ENCODE results near the gene TXNDC12. TPM values are rescaled to one million over a fixed set of nuclear protein-coding genes. Genes with fewer than 3 reads are reported as not detected.
A peak's percentile ranks its signal among the peaks of the same experiment; 100 is the strongest.
"Not testable (repeated sequence)": the region's sequence is repeated elsewhere in the genome, so short reads cannot be mapped to it uniquely, and the experiment has no call there.

Gene TXNDC12
- total RNA-seq, 4 donors from 2014 or later = 13.7 to 25.8 (median 15.8) TPM

- TF ChIP-seq EP300 (IDR thresholded peaks at IDR 0.05) (no peak), POLR2A (IDR thresholded peaks at IDR 0.05; ENCODE audit: low read depth) (no peak), POLR2AphosphoS5 (IDR thresholded peaks at IDR 0.05) (no peak)
- TF ChIP-seq, protein P1, sequence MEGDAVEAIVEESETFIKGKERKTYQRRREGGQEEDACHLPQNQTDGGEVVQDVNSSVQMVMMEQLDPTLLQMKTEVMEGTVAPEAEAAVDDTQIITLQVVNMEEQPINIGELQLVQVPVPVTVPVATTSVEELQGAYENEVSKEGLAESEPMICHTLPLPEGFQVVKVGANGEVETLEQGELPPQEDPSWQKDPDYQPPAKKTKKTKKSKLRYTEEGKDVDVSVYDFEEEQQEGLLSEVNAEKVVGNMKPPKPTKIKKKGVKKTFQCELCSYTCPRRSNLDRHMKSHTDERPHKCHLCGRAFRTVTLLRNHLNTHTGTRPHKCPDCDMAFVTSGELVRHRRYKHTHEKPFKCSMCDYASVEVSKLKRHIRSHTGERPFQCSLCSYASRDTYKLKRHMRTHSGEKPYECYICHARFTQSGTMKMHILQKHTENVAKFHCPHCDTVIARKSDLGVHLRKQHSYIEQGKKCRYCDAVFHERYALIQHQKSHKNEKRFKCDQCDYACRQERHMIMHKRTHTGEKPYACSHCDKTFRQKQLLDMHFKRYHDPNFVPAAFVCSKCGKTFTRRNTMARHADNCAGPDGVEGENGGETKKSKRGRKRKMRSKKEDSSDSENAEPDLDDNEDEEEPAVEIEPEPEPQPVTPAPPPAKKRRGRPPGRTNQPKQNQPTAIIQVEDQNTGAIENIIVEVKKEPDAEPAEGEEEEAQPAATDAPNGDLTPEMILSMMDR (IDR thresholded peaks at IDR 0.05) = no peak
- Histone ChIP-seq H3K9me3 (no peaks in the 10 kb centered on the region), H3K27ac (replicated peaks in 1 of 4) (peak overlapping the region; percentile 86 to 95 (median 94)), H3K27me3 (no peaks in the 10 kb centered on the region), H3K36me3 (peaks cover 5 to 26% (median 13%) of the 10 kb centered on the region in 4 donors), H3K4me3 (peak overlapping the region; percentile 74 to 89 (median 82)), H3K4me1 (peaks cover 19 to 36% (median 30%) of the 10 kb centered on the region in 4 donors)
- no peak for DNase-seq (ENCODE audit: extremely low spot score)
- WGBS = 95% methylated on average over 2 of the region's 2 CpGs
- intact Hi-C loops (cut with DNase I) = no loop called here
Observed at GRCh38 chr1:52034050-52034384, 21.0 kb downstream of the TXNDC12 start.

DNA sequence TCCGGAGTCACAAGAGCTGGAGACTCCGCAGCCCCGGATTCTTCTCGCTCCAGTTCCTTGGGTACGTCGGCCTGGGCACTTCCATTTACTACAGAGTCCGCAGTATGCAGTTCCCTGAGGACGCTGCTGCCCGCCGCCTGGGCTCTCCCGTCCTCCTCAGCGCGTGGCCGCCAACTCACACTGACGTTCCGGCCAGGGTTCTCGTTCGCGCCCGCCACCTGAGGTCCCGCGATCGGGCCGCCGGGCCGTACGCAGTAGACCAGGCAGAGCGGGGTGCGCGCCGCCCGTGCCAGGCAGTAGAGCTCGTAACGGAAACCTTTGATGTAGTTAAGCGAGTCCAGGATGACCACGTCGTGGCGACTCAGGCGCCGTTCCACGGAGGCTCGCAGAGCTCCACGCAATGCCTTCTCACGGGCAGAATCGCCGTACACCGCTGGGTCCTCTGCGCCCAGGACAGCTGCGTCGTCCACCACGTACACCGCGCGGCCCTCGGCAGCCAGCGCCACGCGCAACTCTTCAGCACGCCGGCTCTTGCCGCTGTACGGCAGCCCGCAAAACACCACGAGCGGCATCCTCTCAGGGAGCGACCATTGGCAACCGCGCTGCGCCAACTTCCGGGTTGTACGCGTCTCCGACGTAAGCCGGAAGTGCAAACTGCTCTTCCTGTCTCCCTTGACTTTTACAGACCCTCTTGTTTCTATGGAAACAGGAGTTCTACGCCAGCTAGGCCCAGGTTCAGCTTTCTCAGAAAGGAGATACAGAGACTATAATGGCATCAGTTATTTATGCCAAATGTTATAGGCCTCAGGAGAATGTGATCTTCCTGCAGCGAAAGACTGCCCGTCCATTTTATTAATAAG lies 21.6 kb downstream of the TXNDC12 start, which contains the start of gene KTI12:
TSS of gene KTI12 (minus strand) at position 621 of the 860 bp plus-strand sequence. CDS start at position 572, 49 bp downstream.
- peaks cover 19 to 36% (median 30%) of the 10 kb centered on the region in 4 donors for H3K4me1 ChIP-seq
- WGBS = 5% methylated on average over 30 of the region's 78 CpGs
- TF ChIP-seq POLR2A (IDR thresholded peaks at IDR 0.05; ENCODE audit: low read depth) (no peak), EP300 (IDR thresholded peaks at IDR 0.05) (no peak), POLR2AphosphoS5 (IDR thresholded peaks at IDR 0.05) (peak; percentile 90 to 94)
- TF ChIP-seq, protein P1 (IDR thresholded peaks at IDR 0.05) = no peak
- DNase-seq (ENCODE audit: extremely low spot score) = peak; percentile 95
- intact Hi-C loops (cut with DNase I) = no loop called here
- no peaks in the 10 kb centered on the region for H3K27me3 ChIP-seq
- H3K27ac ChIP-seq (replicated peaks in 1 of 4) = peak within 1 kb of the TSS; percentile 86 to 95 (median 94)
- peak within 1 kb of the TSS; percentile 74 to 89 (median 82) for H3K4me3 ChIP-seq
- no peaks in the 10 kb centered on the region for H3K9me3 ChIP-seq
- peaks cover 4 to 20% (median 9%) of the 10 kb centered on the region in 4 donors for H3K36me3 ChIP-seq

DNA sequence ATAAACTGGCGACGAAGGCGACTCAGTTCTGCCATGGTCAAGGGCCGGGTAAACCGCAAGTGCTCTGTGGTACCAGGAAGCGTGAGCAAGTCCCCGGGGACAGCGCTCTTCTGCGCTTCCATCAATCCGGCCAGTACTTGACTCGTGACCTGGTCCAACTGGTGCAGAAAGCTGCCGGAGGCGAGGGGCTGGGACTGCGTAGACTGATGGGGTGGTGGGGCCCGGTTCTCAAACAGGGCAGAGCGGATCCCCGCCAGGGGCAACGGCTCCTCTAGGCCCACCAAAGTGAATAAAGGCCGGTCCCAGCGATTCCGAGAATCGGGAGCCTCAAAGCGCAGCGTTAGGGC lies 22.2 kb downstream of the TXNDC12 start:
- Histone ChIP-seq H3K36me3 (peaks cover 0 to 17% (median 8%) of the 10 kb centered on the region in 4 donors), H3K27ac (replicated peaks in 1 of 4) (peak overlapping the region; percentile 86 to 95 (median 94)), H3K4me3 (peak overlapping the region; percentile 74 to 89 (median 82)), H3K27me3 (no peaks in the 10 kb centered on the region), H3K4me1 (peaks cover 19 to 36% (median 30%) of the 10 kb centered on the region in 4 donors), H3K9me3 (no peaks in the 10 kb centered on the region)
- intact Hi-C loops (cut with DNase I) = no loop called here
- WGBS = 9% methylated on average over 9 of the region's 24 CpGs
- TF ChIP-seq, protein P1 (IDR thresholded peaks at IDR 0.05) = no peak
- no peak for TF ChIP-seq POLR2AphosphoS5 (IDR thresholded peaks at IDR 0.05)
- no peak for TF ChIP-seq POLR2A (IDR thresholded peaks at IDR 0.05; ENCODE audit: low read depth)
- no peak for TF ChIP-seq EP300 (IDR thresholded peaks at IDR 0.05)
- DNase-seq (ENCODE audit: extremely low spot score) = no peak

GRCh38 chr1:52032124-52032784 lies 22.7 kb downstream of the TXNDC12 start:
- no peaks in the 10 kb centered on the region for H3K27me3 ChIP-seq
- peaks cover 0 to 16% (median 6%) of the 10 kb centered on the region in 4 donors for H3K36me3 ChIP-seq
- TF ChIP-seq POLR2AphosphoS5 (IDR thresholded peaks at IDR 0.05) = no peak
- TF ChIP-seq EP300 (IDR thresholded peaks at IDR 0.05) = no peak
- TF ChIP-seq POLR2A (IDR thresholded peaks at IDR 0.05; ENCODE audit: low read depth) = no peak
- TF ChIP-seq, protein P1 (IDR thresholded peaks at IDR 0.05) = no peak
- intact Hi-C loops (cut with DNase I) = no loop called here
- H3K4me3 ChIP-seq = peak overlapping the region; percentile 74 to 89 (median 82)
- H3K4me1 ChIP-seq = peaks cover 19 to 36% (median 30%) of the 10 kb centered on the region in 4 donors
- DNase-seq (ENCODE audit: extremely low spot score) = no peak
- WGBS = 68% methylated on average over 5 of the region's 5 CpGs
- H3K9me3 ChIP-seq = no peaks in the 10 kb centered on the region
- H3K27ac ChIP-seq (replicated peaks in 1 of 4) = peak overlapping the region; percentile 86 to 95 (median 94)

GRCh38 chr1:52028839-52029238 lies 26.2 kb downstream of the TXNDC12 start:
- H3K4me3 ChIP-seq = not testable (repeated sequence)

More at GRCh38 chr1:52028839-52029238, 26.2 kb downstream of the TXNDC12 start:
- H3K9me3 ChIP-seq; H3K27ac ChIP-seq (replicated peaks in 1 of 4); DNase-seq (ENCODE audit: extremely low spot score); intact Hi-C loops (cut with DNase I); H3K27me3 ChIP-seq: not testable (repeated sequence)
- H3K36me3 ChIP-seq = peaks cover 4 to 35% (median 25%) of the 10 kb centered on the region in 4 donors
- H3K4me1 ChIP-seq = peaks cover 16 to 34% (median 29%) of the 10 kb centered on the region in 4 donors
- WGBS = 81% methylated on average over 5 of the region's 5 CpGs
